Nephron progenitor cell (in vitro differentiated cells): Measurements from ENCODE around the gene MORN5.

Source experiments
- DNase-seq: peaks from one replicate; pipeline ENCODE4 v3.0.0; 2021
- H3K27ac Mint-ChIP-seq: 2 replicates; pipeline ENCODE4 v1.8.0; 2021; ENCODE audit warnings: mild to moderate bottlenecking, moderate library complexity, mixed read lengths
- H3K27me3 Mint-ChIP-seq: 2 replicates; pipeline ENCODE4 v1.8.0; 2021; ENCODE audit warnings: mild to moderate bottlenecking, low read depth, mixed read lengths; ENCODE audit not compliant: poor library complexity
- H3K36me3 Mint-ChIP-seq: 2 replicates; pipeline ENCODE4 v1.8.0; 2021; ENCODE audit warnings: low read depth, mixed read lengths
- H3K4me1 Mint-ChIP-seq: 2 replicates; pipeline ENCODE4 v1.8.0; 2021; ENCODE audit warnings: mixed read lengths
- H3K4me3 Mint-ChIP-seq: 2 replicates; pipeline ENCODE4 v1.8.0; 2021; ENCODE audit warnings: mild to moderate bottlenecking, moderate library complexity, mixed read lengths
- H3K9me3 Mint-ChIP-seq: 2 replicates; pipeline ENCODE4 v1.8.0; 2021; ENCODE audit warnings: mild to moderate bottlenecking, moderate library complexity, mixed read lengths
- TF ChIP-seq, protein P1 (sequence below): fragments of 200-600 bp; sonication (generic); IDR thresholded peaks from 2 replicates; pipeline ENCODE4 v1.5.0; 2021; ENCODE audit warnings: antibody characterized with exemption

Gene MORN5

DNA sequence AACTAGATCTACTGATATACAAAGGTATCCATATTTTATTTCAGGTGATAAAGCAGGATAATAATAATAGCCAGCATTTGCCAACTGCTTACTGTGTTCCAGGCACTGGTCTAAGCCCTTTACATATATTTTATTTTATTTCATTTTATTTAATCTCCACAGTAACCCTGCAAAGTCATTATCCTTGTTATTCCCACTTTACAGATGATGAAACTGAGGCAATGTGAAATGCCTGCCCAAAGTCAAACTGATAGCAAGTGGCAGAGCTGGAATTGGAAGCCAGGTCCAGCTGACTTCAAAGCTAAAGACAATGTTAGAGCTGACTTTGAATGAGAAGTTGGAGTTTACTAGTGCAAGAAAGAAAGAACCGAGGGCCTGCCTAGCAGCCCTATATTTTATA lies 24.8 kb downstream of the MORN5 start:
- H3K27me3 Mint-ChIP-seq: peaks cover 14% of the 10 kb centered on the region
- no peak for DNase-seq
- no peak overlapping the region for H3K27ac Mint-ChIP-seq
- peaks cover 33% of the 10 kb centered on the region for H3K4me1 Mint-ChIP-seq
- no peaks in the 10 kb centered on the region for H3K36me3 Mint-ChIP-seq
- no peaks in the 10 kb centered on the region for H3K9me3 Mint-ChIP-seq
- TF ChIP-seq, protein P1, sequence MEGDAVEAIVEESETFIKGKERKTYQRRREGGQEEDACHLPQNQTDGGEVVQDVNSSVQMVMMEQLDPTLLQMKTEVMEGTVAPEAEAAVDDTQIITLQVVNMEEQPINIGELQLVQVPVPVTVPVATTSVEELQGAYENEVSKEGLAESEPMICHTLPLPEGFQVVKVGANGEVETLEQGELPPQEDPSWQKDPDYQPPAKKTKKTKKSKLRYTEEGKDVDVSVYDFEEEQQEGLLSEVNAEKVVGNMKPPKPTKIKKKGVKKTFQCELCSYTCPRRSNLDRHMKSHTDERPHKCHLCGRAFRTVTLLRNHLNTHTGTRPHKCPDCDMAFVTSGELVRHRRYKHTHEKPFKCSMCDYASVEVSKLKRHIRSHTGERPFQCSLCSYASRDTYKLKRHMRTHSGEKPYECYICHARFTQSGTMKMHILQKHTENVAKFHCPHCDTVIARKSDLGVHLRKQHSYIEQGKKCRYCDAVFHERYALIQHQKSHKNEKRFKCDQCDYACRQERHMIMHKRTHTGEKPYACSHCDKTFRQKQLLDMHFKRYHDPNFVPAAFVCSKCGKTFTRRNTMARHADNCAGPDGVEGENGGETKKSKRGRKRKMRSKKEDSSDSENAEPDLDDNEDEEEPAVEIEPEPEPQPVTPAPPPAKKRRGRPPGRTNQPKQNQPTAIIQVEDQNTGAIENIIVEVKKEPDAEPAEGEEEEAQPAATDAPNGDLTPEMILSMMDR: no peak
- H3K4me3 Mint-ChIP-seq: no peak overlapping the region

DNA sequence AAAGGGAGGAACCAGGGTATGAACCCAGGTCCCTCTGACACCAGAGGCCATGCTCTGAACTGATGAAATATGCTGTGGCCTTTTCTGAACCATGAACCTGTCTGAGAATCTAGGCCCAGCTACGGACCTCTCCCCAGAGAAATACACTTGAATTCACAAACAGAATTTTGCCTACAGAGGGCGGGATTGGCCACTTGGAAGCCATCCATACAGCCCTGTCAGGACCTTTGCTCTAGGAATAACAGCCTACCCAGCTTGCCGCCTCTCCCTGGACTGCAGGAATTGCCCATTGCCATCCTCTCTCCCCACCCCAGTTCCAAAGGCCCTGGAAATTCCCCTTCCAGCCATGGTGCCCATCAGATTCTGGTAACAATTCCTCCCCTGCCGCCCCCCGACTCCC lies 26.6 kb downstream of the MORN5 start:
- DNase-seq: no peak
- H3K9me3 Mint-ChIP-seq: no peaks in the 10 kb centered on the region
- H3K27ac Mint-ChIP-seq: no peak overlapping the region
- peaks cover 10% of the 10 kb centered on the region for H3K27me3 Mint-ChIP-seq
- H3K4me1 Mint-ChIP-seq: peaks cover 32% of the 10 kb centered on the region
- no peaks in the 10 kb centered on the region for H3K36me3 Mint-ChIP-seq
- H3K4me3 Mint-ChIP-seq: no peak overlapping the region
- TF ChIP-seq, protein P1: no peak

DNA sequence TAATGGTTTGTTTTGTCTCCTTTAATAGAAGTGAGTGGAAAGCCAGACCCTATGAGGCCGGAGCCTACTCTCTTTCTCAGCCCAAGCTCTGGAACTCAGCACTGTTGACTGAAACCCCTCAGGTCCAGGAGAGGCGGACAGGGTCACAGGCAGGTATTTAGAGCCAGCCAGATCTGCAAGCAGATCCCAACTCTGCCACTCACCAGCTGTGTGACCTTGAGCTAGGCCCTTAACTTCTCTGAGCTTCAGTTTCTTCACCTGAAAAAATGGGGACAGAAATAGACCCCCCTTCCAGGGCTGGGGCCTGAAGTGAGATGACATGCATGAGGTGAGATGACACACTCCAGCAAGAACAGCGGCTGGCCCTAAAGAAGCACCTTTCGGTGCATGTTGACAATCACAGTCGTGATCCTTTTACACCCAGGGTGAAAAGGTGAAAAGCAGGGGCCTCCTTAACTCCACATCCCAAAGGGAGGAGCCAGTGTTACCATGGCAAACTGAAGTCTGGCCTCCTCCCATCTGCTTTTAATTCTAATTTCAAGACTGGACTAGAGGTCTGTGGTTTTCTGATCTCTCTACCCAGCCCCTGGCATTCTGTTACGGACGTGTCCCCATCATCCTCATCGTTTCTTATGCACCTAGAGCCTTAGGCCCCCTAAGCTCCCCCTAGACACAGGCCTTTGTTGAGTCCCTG lies 27.2 kb downstream of the MORN5 start:
- Mint-ChIP-seq H3K9me3 (no peaks in the 10 kb centered on the region), H3K4me1 (peaks cover 38% of the 10 kb centered on the region), H3K27me3 (peaks cover 13% of the 10 kb centered on the region), H3K4me3 (no peak overlapping the region), H3K27ac (no peak overlapping the region), H3K36me3 (no peaks in the 10 kb centered on the region)
- TF ChIP-seq, protein P1: no peak
- DNase-seq: no peak

DNA sequence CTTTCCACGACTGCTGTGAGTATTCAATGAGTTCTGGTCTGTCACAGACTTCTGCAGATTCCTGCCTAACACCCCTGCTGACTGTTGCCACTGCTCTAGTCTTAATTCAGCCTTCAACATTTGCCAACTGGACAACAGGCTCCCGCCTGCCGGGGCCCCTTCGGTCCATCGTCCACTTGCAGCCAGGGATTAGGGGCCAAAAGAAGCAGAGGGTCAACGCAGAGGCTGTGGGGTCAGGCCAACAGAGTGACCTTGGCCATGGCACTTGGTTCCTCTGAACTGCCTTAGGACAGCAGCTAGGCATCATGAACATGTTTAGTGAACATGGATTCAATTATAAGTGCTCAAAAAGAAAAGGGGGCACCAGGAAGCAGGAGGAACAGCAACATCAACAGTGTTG lies 28.7 kb downstream of the MORN5 start:
- no peak overlapping the region for H3K27ac Mint-ChIP-seq
- DNase-seq: no peak
- H3K9me3 Mint-ChIP-seq: no peaks in the 10 kb centered on the region
- no peak overlapping the region for H3K4me3 Mint-ChIP-seq
- peaks cover 51% of the 10 kb centered on the region for H3K4me1 Mint-ChIP-seq
- no peaks in the 10 kb centered on the region for H3K36me3 Mint-ChIP-seq
- H3K27me3 Mint-ChIP-seq: peaks cover 13% of the 10 kb centered on the region
- TF ChIP-seq, protein P1: no peak

DNA sequence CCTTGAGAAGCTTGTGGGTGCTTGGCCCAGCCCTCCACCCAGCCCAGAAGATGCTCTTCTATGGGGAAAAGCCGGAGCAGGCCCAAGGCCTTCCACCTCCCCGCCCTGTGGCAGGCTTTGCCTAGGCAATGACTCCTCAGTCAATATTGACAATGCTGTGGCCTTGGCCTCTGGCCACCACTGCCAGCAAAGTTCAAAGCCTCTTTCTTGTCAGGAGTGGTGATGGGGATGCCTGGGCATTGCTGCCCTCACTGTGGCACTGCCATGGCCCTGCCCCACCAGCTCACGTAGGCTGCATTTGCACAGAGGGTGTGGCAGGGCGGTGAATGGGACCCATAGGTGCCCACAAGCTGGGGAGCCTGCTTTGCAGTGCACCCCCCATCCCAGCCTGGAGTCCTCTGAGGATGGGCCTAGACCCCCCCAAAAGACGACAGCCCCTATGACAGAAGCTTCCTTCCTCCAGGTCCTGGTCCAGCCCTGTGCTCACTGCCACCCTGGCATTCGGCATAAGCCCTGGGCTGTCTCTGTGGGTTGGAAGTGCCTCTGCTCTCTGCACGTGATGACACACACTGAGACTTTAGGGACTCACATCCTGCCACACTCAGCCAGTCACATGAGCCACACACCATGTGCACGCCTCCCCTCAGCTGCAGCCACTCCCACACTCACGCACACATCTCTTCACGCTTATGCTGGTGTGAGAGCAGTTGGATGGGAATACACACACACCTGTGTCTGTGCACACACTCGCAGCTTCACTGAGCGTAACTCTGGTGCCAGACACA lies 31.1 kb downstream of the MORN5 start:
- Mint-ChIP-seq H3K4me1 (peaks cover 48% of the 10 kb centered on the region), H3K27ac (no peak overlapping the region), H3K4me3 (no peak overlapping the region), H3K36me3 (no peaks in the 10 kb centered on the region), H3K27me3 (peaks cover 13% of the 10 kb centered on the region), H3K9me3 (no peaks in the 10 kb centered on the region)
- TF ChIP-seq, protein P1: no peak
- no peak for DNase-seq
